HepG2 (cell line): ENCODE measurements around the gene PIK3R1. TPM values are rescaled to one million over a fixed set of nuclear protein-coding genes. Genes with fewer than 3 reads are reported as not detected.

ENCODE experiments used
- ATAC-seq: fragments of 200-7000 bp; cut with Tn5 transposase; 3 replicates; pipeline ENCODE4 v1.9.1; 2020; ENCODE audit warnings: mild to moderate bottlenecking, moderate library complexity
- BruUV-seq: library from RNA; stranded (reverse); fragments of 400-500 nt; replicated peaks from 2 replicates; lab custom pipeline; 2021; lab: Mats Ljungman, UMichigan
- CTCF ChIA-PET: fragments of 300-600 bp; formaldehyde crosslinking; extraction: SDS; loops from one replicate; lab custom pipeline; 2021; ENCODE audit warnings: low total read pairs, inconsistent platforms, low intra/inter-chr PET ratio; lab: Yijun Ruan, JAX
- POLR2A ChIA-PET: fragments of 350-600 bp; sonication (Branson Sonifier 250); formaldehyde crosslinking; loops from one replicate; lab custom pipeline; 2020; ENCODE audit warnings: antibody characterized with exemption, inconsistent platforms; lab: Yijun Ruan, JAX
- DNase-seq: peaks from one replicate; pipeline ENCODE4 v3.0.0-alpha.2; 2015; ENCODE audit warnings: low spot score
- FAIRE-seq: peaks from 3 replicates; lab custom pipeline; 2011; peaks lifted over from hg19 to GRCh38; lab: Jason Lieb, UNC
- H2AFZ ChIP-seq: one replicate; pipeline ENCODE4 v1.6.1; 2011; ENCODE audit warnings: low read length, inconsistent platforms
- H3K27ac ChIP-seq: fragments of 300-600 bp; 3 replicates; pipeline ENCODE4 v1.8.0; 2011; ENCODE audit warnings: mixed run types, mild to moderate bottlenecking, mixed read lengths, low read length, inconsistent platforms; ENCODE audit not compliant: insufficient read depth; ENCODE audit errors: extremely low read length
- H3K27me3 ChIP-seq, 2 experiments: fragments of 200-600 bp in 1 of 2; 2 replicates in 1 of 2; 3 replicates in 1 of 2; pipeline versions ENCODE4 v1.6.0 to v1.8.0; 2011; ENCODE audit warnings: low read length in 2 of 2, mild to moderate bottlenecking in 2 of 2, moderate library complexity in 2 of 2, inconsistent platforms in 1 of 2; ENCODE audit not compliant: insufficient read depth in 2 of 2, control insufficient read depth in 1 of 2
- H3K36me3 ChIP-seq, 2 experiments: fragments of 200-600 bp in 1 of 2; replicated peaks in 1 of 2; 2 replicates in 1 of 2; 3 replicates in 1 of 2; pipeline versions ENCODE4 v1.5.1 to v1.8.0; 2011; ENCODE audit warnings: low read length in 2 of 2, inconsistent platforms in 1 of 2; ENCODE audit not compliant: insufficient read depth in 2 of 2, control insufficient read depth in 1 of 2
- H3K4me1 ChIP-seq: 2 replicates; pipeline ENCODE4 v1.5.1; 2012; ENCODE audit warnings: low read length, inconsistent platforms; ENCODE audit not compliant: insufficient read depth
- H3K4me2 ChIP-seq: 2 replicates; pipeline ENCODE4 v1.6.0; 2011; ENCODE audit warnings: low read depth, low read length, inconsistent platforms
- H3K4me3 ChIP-seq, 3 experiments: fragments of 200-600 bp in 1 of 3; sonication (generic), shearing (Covaris generic) in 1 of 3; replicated peaks in 1 of 3; 2 replicates each; pipeline ENCODE4 v1.5.1; 2011 to 2016; ENCODE audit warnings: low read length in 3 of 3, inconsistent platforms in 2 of 3, low read depth in 2 of 3, mild to moderate bottlenecking in 2 of 3, control low read depth in 1 of 3, mixed read lengths in 1 of 3; ENCODE audit not compliant: insufficient read depth in 1 of 3
- H3K79me2 ChIP-seq: one replicate; pipeline ENCODE4 v1.6.1; 2011; ENCODE audit warnings: low read length, inconsistent platforms; ENCODE audit not compliant: insufficient read depth
- H3K9ac ChIP-seq: 2 replicates; pipeline ENCODE4 v1.6.0; 2011; ENCODE audit warnings: mild to moderate bottlenecking, low read depth, low read length, inconsistent platforms; ENCODE audit not compliant: insufficient read depth
- H3K9me3 ChIP-seq: 2 replicates; pipeline ENCODE4 v1.5.1; 2012; ENCODE audit warnings: mild to moderate bottlenecking, low read length
- H4K20me1 ChIP-seq: 2 replicates; pipeline ENCODE4 v1.6.0; 2011; ENCODE audit warnings: inconsistent platforms, mild to moderate bottlenecking, low read length, moderate library complexity; ENCODE audit not compliant: insufficient read depth
- GABPA ChIP-seq, 2 experiments: IDR thresholded peaks; 2 replicates each; pipeline ENCODE4 v1.6.1; 2011 to 2016; ENCODE audit warnings: low read depth in 2 of 2, low read length in 1 of 2, missing biosample characterization in 1 of 2, missing genetic modification characterization in 1 of 2
- NKX3-1 ChIP-seq: sonication (generic); formaldehyde crosslinking; IDR thresholded peaks from 2 replicates; pipeline ENCODE4 v1.5.0; 2020; ENCODE audit warnings: missing genetic modification reagents
- PCBP1 ChIP-seq: fragments of 200-400 bp; formaldehyde crosslinking; IDR thresholded peaks from 2 replicates; pipeline ENCODE4 v1.6.1; 2017; ENCODE audit warnings: mild to moderate bottlenecking, low read depth, low read length, borderline replicate concordance
- PTBP1 ChIP-seq: fragments of 200-400 bp; formaldehyde crosslinking; IDR thresholded peaks from 2 replicates; pipeline ENCODE4 v1.6.1; 2018; ENCODE audit warnings: low read length, low read depth; ENCODE audit not compliant: poor library complexity, severe bottlenecking
- RAD21 ChIP-seq: fragments of 450-650 bp; formaldehyde crosslinking; IDR thresholded peaks from 2 replicates; pipeline ENCODE4 v1.5.0; 2020; ENCODE audit warnings: mild to moderate bottlenecking
- ZNF251 ChIP-seq: sonication (generic); formaldehyde crosslinking; IDR thresholded peaks from 2 replicates; pipeline ENCODE4 v1.9.0; 2021; ENCODE audit warnings: mild to moderate bottlenecking, missing genetic modification reagents
- WGBS: methylation state at CpG from one replicate; pipeline ENCODE4 v1.1.6; 2017; ENCODE audit warnings: low lambda C conversion rate; 5-methylcytosine and 5-hydroxymethylcytosine counted together
- in situ Hi-C: cut with HindIII; loops from 2 replicates; pipeline ENCODE4 v1.10.0; 2017; ENCODE audit warnings: low pct_unique_long_range_greater_than_20kb; ENCODE audit not compliant: extremely low pct_ligation_motif_present
- intact Hi-C: fragments of 100-400 bp; cut with micrococcal nuclease; formaldehyde crosslinking; loops from one replicate; pipeline ENCODE4 v1.10.0; 2022; ENCODE audit not compliant: unreplicated experiment
- polyA plus RNA-seq, 8 experiments: library from polyadenylated mRNA; depleted of rRNA in 3 of 8; stranded (reverse) in 7 of 8; unstranded in 1 of 8; fragments of >200 nt; fragmentation: Illumina TruSeq in 4 of 8; extraction: Trizol in 4 of 8; gene quantifications; 2 replicates each; pipeline versions ENCODE4 v1.2.1 to v1.2.3, GENCODE V29; 2011 to 2016; ENCODE audit warnings: low read depth in 4 of 8, missing spikeins in 1 of 8, mixed read lengths in 1 of 8; ENCODE audit not compliant: insufficient read depth in 1 of 8
- total RNA-seq, 5 experiments: library from RNA; depleted of rRNA; stranded (reverse); fragments of >200 nt; fragmentation: Illumina TruSeq; extraction: Trizol; gene quantifications; 2 replicates each; pipeline ENCODE4 v1.2.3, GENCODE V29; 2016; ENCODE audit warnings: low read depth in 1 of 5
- TF ChIP-seq, protein P1 (sequence below): IDR thresholded peaks from 2 replicates; pipeline ENCODE4 v1.6.1; 2016; ENCODE audit warnings: low read depth, missing genetic modification reagents, missing compliant biosample characterization
- TF ChIP-seq, protein P2 (sequence below): IDR thresholded peaks from 2 replicates; pipeline ENCODE4 v1.6.1; 2016; ENCODE audit warnings: missing genetic modification reagents, missing compliant biosample characterization

PIK3R1 gene
- total and polyA plus RNA-seq, 2 of the 13 experiments (the other 11 are each of a cell fraction or from before 2014, with no cell fraction given) = 8.4 to 21.3 TPM

DNA sequence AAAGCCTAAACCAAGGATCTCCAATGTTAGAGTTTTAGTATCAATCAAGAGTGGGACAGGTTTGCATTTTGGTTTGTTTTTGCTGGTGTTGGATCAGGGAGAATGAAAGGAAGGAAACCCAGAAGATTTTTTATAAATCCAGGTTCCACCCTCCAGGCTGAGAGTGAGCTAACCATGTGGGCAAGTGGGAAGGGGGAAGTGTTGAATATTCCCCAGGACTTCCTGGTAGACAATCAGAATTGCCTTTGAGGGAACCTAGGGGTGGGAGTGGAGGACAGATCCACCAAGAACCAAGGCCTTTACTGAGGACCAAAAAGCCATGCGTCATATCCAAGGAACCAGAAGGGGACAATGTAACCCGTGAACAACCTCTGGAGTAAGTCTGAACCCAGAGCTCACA is 33.5 kb upstream of the PIK3R1 start:
- TF ChIP-seq ZNF251 (CRISPR knock-in tag) (no peak), PTBP1 (no peak), PCBP1 (no peak), GABPA (IDR thresholded peaks at IDR 0.05; ENCODE audit: low read depth, low read length) (no peak), GABPA (CRISPR knock-in tag; IDR thresholded peaks at IDR 0.05; ENCODE audit: low read depth) (no peak), NKX3-1 (no peak), RAD21 (CRISPR knock-in tag) (no peak)
- TF ChIP-seq, protein P1, sequence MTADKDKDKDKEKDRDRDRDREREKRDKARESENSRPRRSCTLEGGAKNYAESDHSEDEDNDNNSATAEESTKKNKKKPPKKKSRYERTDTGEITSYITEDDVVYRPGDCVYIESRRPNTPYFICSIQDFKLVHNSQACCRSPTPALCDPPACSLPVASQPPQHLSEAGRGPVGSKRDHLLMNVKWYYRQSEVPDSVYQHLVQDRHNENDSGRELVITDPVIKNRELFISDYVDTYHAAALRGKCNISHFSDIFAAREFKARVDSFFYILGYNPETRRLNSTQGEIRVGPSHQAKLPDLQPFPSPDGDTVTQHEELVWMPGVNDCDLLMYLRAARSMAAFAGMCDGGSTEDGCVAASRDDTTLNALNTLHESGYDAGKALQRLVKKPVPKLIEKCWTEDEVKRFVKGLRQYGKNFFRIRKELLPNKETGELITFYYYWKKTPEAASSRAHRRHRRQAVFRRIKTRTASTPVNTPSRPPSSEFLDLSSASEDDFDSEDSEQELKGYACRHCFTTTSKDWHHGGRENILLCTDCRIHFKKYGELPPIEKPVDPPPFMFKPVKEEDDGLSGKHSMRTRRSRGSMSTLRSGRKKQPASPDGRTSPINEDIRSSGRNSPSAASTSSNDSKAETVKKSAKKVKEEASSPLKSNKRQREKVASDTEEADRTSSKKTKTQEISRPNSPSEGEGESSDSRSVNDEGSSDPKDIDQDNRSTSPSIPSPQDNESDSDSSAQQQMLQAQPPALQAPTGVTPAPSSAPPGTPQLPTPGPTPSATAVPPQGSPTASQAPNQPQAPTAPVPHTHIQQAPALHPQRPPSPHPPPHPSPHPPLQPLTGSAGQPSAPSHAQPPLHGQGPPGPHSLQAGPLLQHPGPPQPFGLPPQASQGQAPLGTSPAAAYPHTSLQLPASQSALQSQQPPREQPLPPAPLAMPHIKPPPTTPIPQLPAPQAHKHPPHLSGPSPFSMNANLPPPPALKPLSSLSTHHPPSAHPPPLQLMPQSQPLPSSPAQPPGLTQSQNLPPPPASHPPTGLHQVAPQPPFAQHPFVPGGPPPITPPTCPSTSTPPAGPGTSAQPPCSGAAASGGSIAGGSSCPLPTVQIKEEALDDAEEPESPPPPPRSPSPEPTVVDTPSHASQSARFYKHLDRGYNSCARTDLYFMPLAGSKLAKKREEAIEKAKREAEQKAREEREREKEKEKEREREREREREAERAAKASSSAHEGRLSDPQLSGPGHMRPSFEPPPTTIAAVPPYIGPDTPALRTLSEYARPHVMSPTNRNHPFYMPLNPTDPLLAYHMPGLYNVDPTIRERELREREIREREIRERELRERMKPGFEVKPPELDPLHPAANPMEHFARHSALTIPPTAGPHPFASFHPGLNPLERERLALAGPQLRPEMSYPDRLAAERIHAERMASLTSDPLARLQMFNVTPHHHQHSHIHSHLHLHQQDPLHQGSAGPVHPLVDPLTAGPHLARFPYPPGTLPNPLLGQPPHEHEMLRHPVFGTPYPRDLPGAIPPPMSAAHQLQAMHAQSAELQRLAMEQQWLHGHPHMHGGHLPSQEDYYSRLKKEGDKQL (CRISPR knock-in tag) = no peak
- TF ChIP-seq, protein P2, sequence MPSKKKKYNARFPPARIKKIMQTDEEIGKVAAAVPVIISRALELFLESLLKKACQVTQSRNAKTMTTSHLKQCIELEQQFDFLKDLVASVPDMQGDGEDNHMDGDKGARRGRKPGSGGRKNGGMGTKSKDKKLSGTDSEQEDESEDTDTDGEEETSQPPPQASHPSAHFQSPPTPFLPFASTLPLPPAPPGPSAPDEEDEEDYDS = no peak
- no peak overlapping the region for H3K4me2 ChIP-seq
- CTCF ChIA-PET = no interaction called here

More for the DNA sequence above, 33.5 kb upstream of the PIK3R1 start:
- Histone ChIP-seq H2AFZ (no peak overlapping the region), H3K4me1 (peaks cover 35% of the 10 kb centered on the region), H3K36me3 (no peaks in the 10 kb centered on the region), H3K79me2 (no peaks in the 10 kb centered on the region), H4K20me1 (no peaks in the 10 kb centered on the region), H3K9me3 (no peaks in the 10 kb centered on the region), H3K27me3 (no peaks in the 10 kb centered on the region), H3K27ac (no peak overlapping the region), H3K4me3 (no peak overlapping the region), H3K9ac (no peak overlapping the region)
- DNase-seq (no peak), FAIRE-seq (no peak), ATAC-seq (no peak)
- WGBS = 68% methylated on average over 2 of the region's 2 CpGs
- no TSS peak for BruUV-seq
- POLR2A ChIA-PET = interaction anchor here (3.4 kb wide), 1 partner anchor 34 kb away, joined by 20 read pairs; the partner anchor contains the start of gene PIK3R1
- intact Hi-C loops = no loop called here
- in situ Hi-C loops = no loop called here
